ENCODE data around the gene SMIM31.

SMIM31 gene

DNA sequence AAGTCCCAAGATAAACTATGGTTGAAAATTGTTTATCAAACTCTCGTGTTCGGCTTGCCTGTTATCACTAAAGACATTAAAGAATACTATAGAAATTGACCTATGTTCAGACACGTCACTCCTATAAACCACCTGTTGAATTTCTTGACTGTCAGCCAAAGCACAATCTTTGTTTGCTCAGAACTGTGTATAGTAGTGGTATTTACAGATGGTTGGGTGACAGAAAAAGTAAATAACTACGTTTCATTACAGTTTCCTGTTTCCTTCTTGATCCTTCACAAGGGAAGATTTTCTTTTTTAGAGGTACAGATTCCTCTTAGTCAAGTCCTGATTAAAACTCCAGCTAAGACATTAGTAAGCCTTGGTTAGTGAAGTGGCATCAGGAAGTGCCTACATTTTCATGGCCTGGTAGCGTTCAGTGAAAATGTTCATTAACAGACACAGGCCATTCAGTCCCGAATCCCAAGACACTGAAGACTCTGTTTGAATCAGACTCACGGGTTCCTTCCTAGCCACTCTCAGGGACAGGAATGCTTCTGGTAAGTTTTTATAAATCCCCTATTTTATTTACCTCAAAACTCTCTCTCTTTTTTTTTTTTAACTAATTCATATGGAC is at the start of gene SMIM31:
TSS of gene SMIM31 (plus strand) at position 259 of the 616 bp plus-strand sequence. CDS start 16,313 bp downstream, outside the sequence.
- DNase-seq (ENCODE audit: low read depth in 2 of 2) = no peak

DNA sequence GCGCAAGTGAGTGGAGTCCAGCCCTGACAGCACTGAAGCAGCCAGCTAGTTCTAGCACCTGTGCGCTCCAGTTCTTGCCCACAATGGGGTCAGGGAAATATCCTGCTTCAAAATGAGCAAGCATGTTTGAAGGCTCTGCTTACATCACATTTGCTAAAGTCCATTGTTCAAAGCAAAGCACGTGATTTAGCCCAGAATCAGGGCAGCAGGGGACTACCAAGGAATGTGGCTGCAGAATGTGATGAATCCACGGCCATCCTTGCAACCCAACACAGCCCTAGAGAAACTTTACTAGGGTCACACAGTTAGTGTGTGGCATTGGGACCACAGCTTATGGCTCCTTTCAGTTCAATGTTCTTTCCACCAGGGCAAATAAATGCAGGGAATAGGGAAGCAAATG is 47.3 kb upstream of the SMIM31 start:
- no peak for DNase-seq (ENCODE audit: low read depth in 2 of 2)

DNA sequence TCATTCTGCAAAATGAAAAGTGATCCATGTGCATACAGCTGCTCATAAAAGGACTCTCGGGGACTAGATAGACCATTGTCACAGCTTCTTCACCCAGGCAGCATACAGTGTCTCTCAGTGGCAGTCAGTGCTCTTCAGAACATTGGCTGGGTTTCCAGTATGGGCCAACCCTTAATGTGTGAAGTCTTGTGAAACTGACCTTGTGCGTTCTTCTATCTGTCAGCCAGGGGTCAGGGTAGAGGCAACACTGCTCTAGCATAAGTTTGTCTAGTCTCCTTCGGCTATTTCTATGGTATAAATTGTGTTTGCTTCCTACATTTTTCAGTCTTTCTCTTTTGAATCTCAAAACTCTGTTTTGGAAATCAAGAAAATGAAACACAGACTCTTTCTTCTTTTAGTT is 37.0 kb upstream of the SMIM31 start:
- no peak for DNase-seq (ENCODE audit: low read depth in 2 of 2)

DNA sequence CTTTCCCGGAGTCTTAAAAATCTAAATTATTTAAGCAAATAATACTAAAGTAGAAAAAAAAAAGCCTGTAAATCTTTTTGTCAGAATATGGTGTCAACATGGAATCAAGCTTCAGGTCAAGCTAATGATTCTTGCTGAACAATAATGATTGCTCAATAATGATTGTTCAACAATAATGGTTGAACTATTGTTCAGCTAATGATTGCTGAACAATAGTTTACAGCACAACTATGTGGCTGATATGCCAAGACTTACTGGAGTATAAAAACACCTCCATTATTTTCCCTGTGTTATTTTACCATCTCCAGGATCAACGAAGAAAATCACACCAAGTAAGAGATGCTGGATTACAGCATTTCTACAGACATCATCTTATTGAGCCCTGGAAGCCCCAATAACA is 35.1 kb upstream of the SMIM31 start:
- DNase-seq (ENCODE audit: low read depth in 2 of 2) = no peak

DNA sequence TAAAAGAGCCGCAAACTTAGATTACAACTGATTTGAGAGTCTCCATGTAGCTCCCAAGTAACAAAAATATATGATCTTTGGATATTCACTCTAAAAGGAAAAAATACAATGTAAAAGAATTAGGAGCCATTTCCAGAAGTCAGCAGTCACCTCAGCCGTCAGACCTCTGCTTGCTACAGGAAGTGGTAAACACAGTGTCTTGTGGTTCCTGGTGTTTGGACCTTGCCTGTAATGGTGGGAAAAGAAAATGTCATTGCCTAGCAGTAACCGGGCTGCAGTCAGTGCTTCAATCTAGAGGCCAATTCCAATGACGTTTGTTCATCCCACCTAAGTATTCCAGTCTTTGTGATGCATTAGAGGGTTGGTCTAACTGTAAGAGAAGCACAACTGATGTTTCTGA is 28.9 kb upstream of the SMIM31 start:
- DNase-seq (ENCODE audit: low read depth in 2 of 2) = no peak

DNA sequence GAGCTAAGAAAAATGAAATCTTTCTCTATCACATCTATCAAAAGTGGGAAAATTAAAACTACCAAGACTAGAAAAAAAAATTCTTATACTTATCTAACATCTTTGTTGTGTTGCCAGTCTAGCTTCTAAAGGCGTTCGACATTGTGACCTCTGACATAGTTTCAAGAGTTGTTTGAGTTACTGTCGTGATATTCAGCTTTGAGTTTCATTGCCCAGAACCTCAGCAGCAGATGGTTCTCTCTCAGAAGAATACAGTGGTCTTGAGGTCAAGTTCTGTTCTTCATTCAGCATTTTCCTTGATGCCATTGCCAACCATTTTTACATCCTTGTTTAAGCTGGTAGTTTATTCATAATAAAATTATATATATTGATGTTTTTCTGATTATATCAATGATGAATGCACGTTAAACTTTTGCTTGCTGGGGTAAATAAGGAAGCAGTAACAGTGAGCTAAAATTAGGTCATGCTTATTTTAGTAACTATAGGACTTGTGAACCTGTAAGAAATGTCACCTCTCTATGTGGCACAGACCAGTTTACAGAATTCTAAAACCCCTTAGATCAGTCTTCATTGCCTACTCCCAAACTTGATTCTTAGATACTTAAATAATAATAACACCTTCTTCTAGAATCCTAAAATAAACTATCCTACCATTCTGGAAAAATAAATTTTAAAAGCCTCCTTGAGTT is 23.1 kb upstream of the SMIM31 start:
- no peak for DNase-seq (ENCODE audit: low read depth in 2 of 2)

DNA sequence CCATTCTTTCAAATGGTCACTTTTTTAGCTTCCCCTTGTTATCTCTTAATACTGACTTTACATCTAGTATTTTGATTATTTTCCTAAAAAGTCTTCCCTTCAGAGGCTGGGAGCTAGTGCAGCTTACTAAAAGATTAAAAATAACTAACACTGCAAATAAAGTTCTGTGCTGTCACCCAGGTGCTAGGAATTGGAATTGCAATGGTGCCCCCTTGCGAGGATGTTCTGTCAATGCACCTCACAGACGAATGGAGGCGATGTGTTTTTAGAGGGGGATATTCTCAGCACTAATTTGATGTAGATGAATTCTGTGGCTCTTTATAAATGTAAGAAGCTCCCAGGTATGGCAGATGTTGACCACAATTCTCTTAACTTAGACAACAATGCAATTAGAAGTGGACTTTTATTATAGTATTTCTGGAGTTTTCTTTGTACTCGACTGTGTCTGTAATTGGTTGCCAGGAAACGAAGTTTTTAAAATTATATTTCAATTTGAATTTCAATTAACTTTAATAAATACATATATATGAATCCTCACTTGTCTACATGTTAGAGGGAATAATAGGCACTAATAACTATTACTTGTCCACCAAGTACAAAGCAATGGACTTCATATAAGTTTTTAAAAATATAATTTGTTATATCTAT is 22.0 kb upstream of the SMIM31 start:
- DNase-seq (ENCODE audit: low read depth in 2 of 2) = peak in 1 of 2 donors; percentile 19

DNA sequence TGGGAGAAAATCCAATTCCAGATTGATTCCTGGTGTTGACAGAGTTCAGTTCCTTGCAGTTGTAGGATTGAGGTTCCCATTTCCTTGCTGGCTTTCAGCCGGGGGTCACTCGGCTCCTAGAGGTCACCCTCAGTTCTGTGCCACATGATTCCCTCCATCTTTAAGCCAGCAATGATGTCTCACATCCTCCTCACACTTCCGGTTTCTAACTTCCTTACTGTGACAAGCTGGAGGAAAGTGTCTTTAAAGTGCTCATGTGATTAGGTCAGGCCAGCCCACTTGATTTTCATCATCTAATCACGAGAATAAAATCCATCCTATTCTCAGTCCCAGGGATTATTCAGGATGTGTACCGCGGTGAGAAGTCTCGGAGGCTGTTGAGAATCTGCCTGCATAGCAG is 19.4 kb upstream of the SMIM31 start:
- DNase-seq (ENCODE audit: low read depth in 2 of 2) = no peak

DNA sequence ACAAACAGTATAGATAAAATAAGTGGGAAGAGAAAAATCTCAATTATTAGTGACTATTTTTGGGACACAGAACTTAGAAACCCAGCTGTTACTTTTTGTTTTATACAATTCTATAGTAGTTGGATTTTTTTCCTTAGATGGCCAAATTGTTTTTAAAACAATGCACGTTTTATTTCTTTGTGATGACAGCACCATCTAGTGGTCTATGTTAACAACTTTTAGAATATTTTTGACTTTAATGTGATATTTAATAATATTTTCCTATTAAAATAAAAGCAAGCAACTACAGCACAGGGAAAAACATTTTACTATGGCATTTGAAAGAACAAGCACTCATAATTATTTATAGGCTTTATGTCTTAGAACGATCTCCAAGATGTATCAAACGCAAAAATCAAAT is 5.6 kb upstream of the SMIM31 start:
- DNase-seq (ENCODE audit: low read depth in 2 of 2) = no peak

DNA sequence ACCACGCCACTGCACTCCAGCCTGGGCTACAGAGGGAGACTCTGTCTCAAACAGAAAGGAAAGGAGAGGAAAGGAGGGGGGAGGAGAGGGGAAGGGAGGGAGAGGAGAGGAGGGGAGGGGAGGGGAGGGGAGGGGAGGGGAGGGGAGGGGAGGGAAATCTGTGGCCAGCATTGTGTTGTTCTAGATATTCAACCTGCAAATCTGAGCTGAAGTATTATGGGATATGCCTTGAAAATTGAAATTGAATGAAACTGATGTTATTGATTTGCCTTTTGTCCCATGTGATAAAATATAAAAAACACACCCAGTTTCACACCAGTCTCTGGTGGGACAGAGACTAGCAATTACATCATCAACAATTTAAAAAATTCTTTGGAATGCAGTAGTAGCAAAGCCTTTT is 1.5 kb downstream of the SMIM31 start:
- DNase-seq (ENCODE audit: low read depth in 2 of 2) = no peak

DNA sequence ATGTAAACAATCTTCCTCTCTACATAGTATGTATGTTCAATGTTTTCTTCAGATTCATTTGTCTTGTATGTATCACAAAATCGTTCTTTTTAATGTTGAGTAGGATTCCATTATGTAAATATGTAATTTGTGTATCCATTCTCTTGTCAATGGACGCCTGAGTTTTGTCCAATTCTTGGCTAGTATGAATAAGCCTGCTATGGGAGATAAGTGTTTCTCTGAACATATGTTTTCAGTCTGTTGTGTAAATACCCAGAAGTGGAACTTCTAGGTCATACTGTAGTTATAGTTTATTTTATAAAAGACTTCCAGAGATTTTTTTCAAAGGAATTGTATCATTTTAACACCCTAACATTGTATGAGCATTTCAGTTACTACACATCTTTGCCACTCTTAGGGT is 2.8 kb downstream of the SMIM31 start:
- DNase-seq (ENCODE audit: low read depth in 2 of 2) = no peak

DNA sequence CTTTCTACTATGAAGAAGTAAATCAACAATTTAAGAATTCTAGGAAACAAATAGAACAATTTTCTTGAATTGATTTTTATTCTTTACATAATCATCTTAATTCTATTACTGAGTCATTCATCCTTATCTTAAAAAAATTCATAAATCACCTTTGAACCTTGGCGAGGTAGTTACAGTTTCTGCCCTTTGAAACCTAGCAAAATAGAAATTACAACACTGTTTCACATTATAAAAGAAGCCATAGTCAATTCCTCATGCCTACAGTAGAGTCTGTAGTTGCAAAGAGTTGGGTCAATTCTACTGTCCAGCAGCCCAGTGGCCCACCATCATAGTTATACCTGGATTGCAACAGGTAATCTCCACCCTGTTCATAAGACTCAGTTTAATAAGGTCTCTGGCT is 7.3 kb downstream of the SMIM31 start:
- no peak for DNase-seq (ENCODE audit: low read depth in 2 of 2)

DNA sequence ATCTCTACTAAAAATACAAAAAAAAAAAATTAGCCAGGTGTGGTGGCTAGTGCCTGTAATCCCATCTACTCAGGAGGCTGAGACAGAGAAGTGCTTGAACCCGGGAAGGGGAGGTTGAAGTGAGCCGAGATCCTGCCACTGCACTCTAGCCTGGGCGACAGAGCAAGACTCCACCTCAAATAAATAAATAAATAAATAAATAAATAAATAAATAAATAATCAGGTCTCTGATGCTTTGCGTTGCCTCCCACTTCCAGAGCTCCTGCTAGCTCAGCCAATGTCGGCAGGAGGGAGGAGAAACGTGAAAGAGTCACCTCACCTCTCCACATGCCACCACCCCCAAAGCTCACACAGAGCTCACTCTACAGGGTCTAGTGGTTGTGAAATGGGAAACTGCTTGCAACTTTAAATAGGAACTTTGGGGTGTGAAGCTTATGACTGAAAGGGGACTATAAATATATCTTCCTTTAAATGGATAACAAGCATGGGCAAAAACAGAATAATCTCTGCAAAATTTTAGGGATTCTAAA is 7.9 kb downstream of the SMIM31 start:
- no peak for DNase-seq (ENCODE audit: low read depth in 2 of 2)

DNA sequence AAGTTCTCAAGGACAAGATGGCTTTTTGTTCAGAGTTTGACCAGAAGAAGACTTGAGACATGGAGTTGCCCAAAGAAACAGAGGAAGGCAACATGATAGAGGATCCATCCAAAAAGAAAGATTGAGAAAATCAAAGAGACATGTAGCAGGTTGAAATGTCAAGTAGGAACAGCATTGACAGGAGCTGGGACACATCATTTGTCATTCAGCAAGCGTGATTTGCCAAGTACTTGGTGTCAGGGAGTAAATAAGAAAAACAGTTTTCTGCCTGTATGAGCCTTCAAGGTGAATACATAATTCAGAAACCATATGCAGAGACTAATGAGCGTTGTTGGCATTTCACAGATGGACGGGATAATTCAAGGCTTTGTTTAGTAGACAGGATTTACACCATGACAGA is 11.2 kb downstream of the SMIM31 start:
- no peak for DNase-seq (ENCODE audit: low read depth in 2 of 2)

DNA sequence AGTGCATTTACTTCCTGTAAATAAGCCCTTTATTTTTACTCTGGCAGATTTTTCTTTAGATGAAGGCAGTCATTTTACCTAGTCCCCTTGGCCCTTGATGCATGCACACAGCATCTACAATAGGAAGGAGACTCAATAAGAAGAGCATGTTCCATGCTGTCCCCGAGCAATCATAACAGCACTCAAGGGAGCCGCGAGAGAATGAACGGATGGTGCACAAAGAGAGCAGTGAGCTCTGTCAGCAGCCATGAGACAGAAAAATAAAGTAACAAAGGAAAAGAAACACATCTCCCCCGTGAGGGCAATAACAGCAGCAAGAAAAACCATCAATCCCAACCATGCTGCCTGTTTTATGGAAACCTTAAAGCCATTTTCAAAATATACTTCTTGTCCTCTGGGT is 11.9 kb downstream of the SMIM31 start:
- no peak for DNase-seq (ENCODE audit: low read depth in 2 of 2)

DNA sequence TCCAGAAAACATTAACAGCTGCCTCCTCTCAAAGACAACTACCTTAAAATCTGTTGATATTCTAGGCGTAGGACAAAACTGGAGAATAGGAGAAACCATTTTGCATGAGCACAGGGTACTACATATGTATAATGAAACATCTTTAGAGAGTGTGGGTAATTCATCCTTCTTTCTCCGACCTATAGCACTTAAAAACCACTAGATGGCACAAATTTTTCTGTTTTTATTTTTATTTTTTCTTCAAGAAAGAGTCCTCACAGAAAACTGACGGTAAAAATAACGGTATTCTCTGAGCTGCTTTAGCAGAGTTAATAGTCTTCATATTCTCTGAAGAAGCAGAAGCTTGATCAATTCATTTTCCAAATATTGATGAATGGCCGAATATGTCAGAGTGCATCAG is 14.6 kb downstream of the SMIM31 start:
- DNase-seq (ENCODE audit: low read depth in 2 of 2) = no peak

DNA sequence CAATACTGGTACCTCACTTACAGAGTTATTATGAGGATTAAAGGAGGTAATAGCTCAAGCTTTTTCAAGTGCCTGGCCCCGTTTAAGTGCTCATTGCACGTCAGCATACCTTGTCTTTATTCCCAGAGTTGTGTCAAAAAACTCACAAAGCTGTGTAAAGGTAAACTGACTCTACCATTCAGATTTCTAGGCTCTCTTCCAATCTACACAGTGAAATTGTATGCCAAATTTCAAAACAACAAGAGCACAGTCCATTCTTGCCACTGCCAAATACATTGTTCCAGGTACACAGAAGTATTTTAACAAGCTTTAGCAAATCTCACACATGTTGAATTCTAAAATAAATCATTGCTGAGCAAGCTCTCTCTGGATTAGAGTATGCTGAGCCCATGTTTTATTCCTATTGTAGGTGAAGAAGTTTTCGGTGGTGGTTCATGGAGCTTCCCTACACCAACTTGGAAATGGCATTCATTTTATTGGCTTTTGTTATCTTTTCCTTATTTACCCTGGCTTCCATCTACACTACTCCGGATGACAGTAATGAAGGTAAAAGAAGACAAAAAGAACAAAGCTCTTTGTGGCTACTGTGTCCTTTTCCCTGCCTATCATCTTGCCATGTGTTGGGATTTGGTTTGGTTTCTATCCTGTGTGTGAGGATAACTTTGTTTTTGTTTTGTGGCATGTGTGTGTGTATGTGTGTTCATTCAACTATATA is 16.2 kb downstream of the SMIM31 start:
- no peak for DNase-seq (ENCODE audit: low read depth in 2 of 2)

DNA sequence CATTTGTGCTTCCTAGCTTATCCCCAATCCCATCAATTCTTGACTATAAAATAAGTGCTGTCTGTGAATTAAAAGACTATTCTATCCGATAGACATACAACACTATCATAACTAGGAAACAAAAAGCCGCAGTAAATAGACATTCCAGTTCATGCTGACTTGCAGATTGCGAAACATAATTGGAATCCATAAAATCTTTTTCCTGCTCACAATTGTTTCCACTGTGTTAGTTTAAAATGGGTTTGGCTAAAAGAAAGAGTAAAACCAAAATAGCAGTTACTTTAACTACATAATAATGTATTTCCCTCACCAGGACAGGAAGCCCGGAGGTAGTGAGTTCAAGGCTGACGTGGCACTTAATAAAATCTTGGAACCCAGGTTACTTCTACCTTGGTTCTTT is 17.2 kb downstream of the SMIM31 start:
- DNase-seq (ENCODE audit: low read depth in 2 of 2) = no peak

DNA sequence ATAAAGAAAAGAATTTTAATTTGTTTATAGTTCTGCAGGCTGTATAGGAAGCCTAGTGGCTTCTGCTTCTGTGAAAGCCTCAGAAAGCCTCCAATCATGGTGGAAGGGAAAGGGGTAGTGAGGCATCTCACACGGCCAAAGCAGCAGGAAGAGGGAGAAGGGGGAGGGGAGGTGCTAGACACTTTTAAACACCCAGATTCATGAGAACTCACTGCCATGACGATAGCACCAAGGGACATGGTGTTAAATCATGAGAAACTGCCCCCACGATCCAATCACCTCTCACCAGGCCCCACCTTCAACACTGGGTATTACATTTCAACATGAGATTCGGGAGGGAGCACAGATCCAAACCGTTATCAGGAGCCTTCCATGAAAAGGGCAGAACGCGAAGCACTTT is 18.1 kb downstream of the SMIM31 start:
- DNase-seq (ENCODE audit: low read depth in 2 of 2) = no peak

DNA sequence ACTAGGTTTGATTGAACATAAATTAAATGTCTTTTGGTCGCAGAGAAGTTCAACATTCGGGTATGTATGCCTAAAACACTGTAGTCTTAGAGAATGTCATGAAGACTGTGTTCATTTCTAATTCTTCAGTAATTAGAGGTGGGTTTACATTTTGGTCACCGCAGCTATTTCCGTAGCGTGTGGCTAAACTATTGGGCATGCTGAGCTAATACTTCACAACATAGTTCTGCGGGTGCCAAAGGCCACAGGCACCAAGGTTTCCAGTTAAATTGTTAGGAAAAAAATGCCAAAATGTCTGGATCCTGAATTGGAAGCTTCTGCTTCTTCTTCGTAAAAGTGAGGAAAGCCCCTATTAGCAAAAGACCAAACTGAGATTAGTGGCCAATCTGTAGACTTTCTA is 25.1 kb downstream of the SMIM31 start:
- DNase-seq (ENCODE audit: low read depth in 2 of 2) = no peak

DNA sequence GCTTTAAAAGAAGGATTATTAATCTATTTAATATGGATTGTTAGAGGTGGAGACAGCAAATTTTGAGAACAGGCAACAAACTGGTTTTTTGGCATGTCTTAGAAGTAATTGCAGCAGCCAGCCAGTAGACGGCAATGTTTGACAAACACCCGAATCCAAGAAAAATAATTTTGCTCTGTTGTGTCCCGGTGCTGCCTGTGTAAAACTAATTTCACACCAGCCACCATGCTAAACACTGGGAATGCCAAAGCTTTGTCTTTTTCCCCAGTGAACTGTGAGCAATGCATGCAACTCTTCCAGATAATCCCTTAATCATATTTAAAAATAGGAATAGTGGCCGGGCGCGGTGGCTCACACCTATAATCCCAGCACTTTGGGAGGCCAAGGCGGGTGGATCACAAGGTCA is 25.9 kb downstream of the SMIM31 start:
- DNase-seq (ENCODE audit: low read depth in 2 of 2) = no peak

DNA sequence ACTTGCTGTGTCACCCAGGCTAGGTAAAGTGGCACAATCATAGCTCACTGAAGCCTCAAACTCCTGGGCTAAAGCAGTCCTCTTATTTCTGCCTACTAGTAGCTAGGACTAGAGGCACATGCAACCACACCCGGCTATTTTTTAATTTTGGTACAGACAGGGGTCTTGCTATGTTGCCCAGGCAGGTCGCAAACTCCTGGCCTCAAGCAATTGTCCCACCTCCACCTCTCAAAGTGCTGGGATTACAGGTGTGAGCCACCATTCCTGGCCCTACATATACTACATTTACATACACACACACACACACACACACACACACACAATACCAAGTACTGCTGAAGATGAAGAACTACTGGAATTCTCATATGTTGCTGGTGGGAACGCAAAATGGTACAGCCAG is 26.9 kb downstream of the SMIM31 start:
- DNase-seq (ENCODE audit: low read depth in 2 of 2) = no peak

DNA sequence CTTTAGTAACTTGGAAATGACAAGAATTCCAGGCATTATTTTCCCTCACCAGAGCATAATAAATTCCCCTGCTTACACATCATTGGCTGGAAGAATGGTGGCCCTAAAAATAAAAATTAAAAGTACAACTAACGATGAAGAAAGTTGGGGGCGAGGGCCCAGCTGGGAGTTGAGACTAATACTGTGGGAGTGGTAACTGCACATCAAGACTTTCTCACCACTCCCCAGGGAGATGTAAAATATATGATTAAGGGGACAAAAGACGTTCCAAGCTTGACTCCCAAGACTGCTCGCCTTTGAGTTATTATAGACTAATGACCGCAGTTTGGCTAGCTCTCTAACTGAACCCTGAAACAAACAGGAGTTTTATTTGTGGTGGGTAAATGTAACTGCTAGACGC is 30.0 kb downstream of the SMIM31 start:
- no peak for DNase-seq (ENCODE audit: low read depth in 2 of 2)
